SH-SY5Y (cell line): ENCODE results near the gene NPM3.

Experiments
- GATA2 ChIP-seq: IDR thresholded peaks from 2 replicates; pipeline ENCODE4 v1.6.1; 2011; ENCODE audit warnings: mild to moderate bottlenecking, low read depth, low read length
- GATA3 ChIP-seq: IDR thresholded peaks from 2 replicates; pipeline ENCODE4 v1.6.1; 2011; ENCODE audit warnings: low read depth, mild to moderate bottlenecking, low read length, moderate library complexity

NPM3 gene

GRCh38 chr10:101763141-101763846 lies 20.0 kb downstream of the NPM3 start:
- TF ChIP-seq GATA3 (no peak), GATA2 (no peak)

- TF ChIP-seq GATA2 (no peak), GATA3 (no peak)
These were observed 20.5 kb downstream of the NPM3 start for GRCh38 chr10:101762736-101763135.

- TF ChIP-seq GATA2, result no peak
- no peak for TF ChIP-seq GATA3
These were observed 22.0 kb downstream of the NPM3 start for GRCh38 chr10:101761226-101761625.

- TF ChIP-seq GATA2 (no peak), GATA3 (no peak)
These were observed 22.7 kb downstream of the NPM3 start for GRCh38 chr10:101760510-101760909.

- TF ChIP-seq GATA2 (no peak), GATA3 (no peak)
These were observed 23.7 kb downstream of the NPM3 start for GRCh38 chr10:101759309-101760247.

- TF ChIP-seq GATA2 (no peak), GATA3 (no peak)
These were observed 24.4 kb downstream of the NPM3 start for GRCh38 chr10:101758858-101759257.

GRCh38 chr10:101752241-101752640 lies 31.0 kb downstream of the NPM3 start:
- no peak for TF ChIP-seq GATA3
- no peak for TF ChIP-seq GATA2

- TF ChIP-seq GATA2, result no peak
- no peak for TF ChIP-seq GATA3
These were observed 33.9 kb downstream of the NPM3 start for GRCh38 chr10:101749047-101750016.

GRCh38 chr10:101748496-101748895 lies 34.8 kb downstream of the NPM3 start:
- TF ChIP-seq GATA2 (no peak), GATA3 (no peak)

GRCh38 chr10:101745074-101745696 lies 38.1 kb downstream of the NPM3 start:
- TF ChIP-seq GATA3 (no peak), GATA2 (no peak)

- TF ChIP-seq GATA2 (no peak), GATA3 (no peak)
These were observed 39.0 kb downstream of the NPM3 start for GRCh38 chr10:101744267-101744666.

- TF ChIP-seq GATA2, result no peak
- no peak for TF ChIP-seq GATA3
These were observed 41.3 kb downstream of the NPM3 start for GRCh38 chr10:101741938-101742337.

GRCh38 chr10:101736666-101737065 lies 46.6 kb downstream of the NPM3 start:
- TF ChIP-seq GATA3 (no peak), GATA2 (no peak)
